ENCODE results near the gene TMPRSS11A.

- no peak for TF ChIP-seq CTCF (IDR thresholded peaks at IDR 0.05)
- no peak for TF ChIP-seq POLR2A (IDR thresholded peaks at IDR 0.05)
These were observed 8.4 kb downstream of the TMPRSS11A start for GRCh38 chr4:67954890-67955289.

Data from heart left ventricle (tissue), 13 donors.